Measurements from ENCODE around the gene ZBTB2. TPM values are rescaled to one million over a fixed set of nuclear protein-coding genes. Genes with fewer than 3 reads are reported as not detected.

ZBTB2 gene
- total and polyA plus RNA-seq, 10 of the 15 experiments (the other 5 are each of a cell fraction or from before 2014, with no cell fraction given): 4.2 to 21.9 (median 15.0) TPM

- TF ChIP-seq ASH2L (IDR thresholded peaks at IDR 0.05; ENCODE audit: borderline replicate concordance, low read depth) (0 out of 2 replicates have a peak, but pooled peaks have one; percentile 38), LARP7 (IDR thresholded peaks at IDR 0.05) (peak; percentile 83), TAF1 (IDR thresholded peaks at IDR 0.05; ENCODE audit: borderline replicate concordance, low read depth, low read length) (peak; percentile 89), POLR2A (IDR thresholded peaks at IDR 0.05; ENCODE audit: low read depth, low read length) (peak; percentile 84), TCF3 (IDR thresholded peaks at IDR 0.05; ENCODE audit: borderline replicate concordance, insufficient read depth, low read depth, low read length) (0 out of 2 replicates have a peak, but pooled peaks have one; percentile 19), SIN3A (IDR thresholded peaks at IDR 0.05; ENCODE audit: low read depth, low read length) (peak; percentile 16; the same call in 1 of the 2 replicates), NR2F1 (conservative IDR thresholded peaks at IDR 0.05) (peak; percentile 32; the same call in 1 of the 2 replicates), BMI1 (IDR thresholded peaks at IDR 0.05; ENCODE audit: borderline replicate concordance) (no peak), FOXK2 (IDR thresholded peaks at IDR 0.05) (no peak), IKZF1 (conservative IDR thresholded peaks at IDR 0.05) (peak; percentile 61; the same call in 1 of the 2 replicates), SMAD1 (IDR thresholded peaks at IDR 0.05; ENCODE audit: low read depth, partially characterized antibody) (no peak), ZNF24 (IDR thresholded peaks at IDR 0.05) (no peak), TARDBP (IDR thresholded peaks at IDR 0.05; ENCODE audit: borderline replicate concordance) (no peak; the same call in 1 of the 2 replicates), POLR2AphosphoS5 (IDR thresholded peaks at IDR 0.05; ENCODE audit: low read length) (peak; percentile 90), MTA2 (IDR thresholded peaks at IDR 0.05; ENCODE audit: low read depth) (0 out of 2 replicates have a peak, but pooled peaks have one; percentile 19), FOS (IDR thresholded peaks at IDR 0.05; ENCODE audit: borderline replicate concordance, extremely low read depth, insufficient read length) (no peak), MEF2A (IDR thresholded peaks at IDR 0.05; ENCODE audit: insufficient read depth, low read depth, low read length) (no peak), PML (IDR thresholded peaks at IDR 0.05; ENCODE audit: low read length) (peak; percentile 57; the same call in 1 of the 2 replicates), ATF7 (IDR thresholded peaks at IDR 0.05; ENCODE audit: low read depth) (no peak), SMAD5 (IDR thresholded peaks at IDR 0.05; ENCODE audit: low read depth) (0 out of 2 replicates have a peak, but pooled peaks have one; percentile 22), ZZZ3 (IDR thresholded peaks at IDR 0.05; ENCODE audit: control insufficient read depth, insufficient read length, low read depth) (no peak), RBBP5 (conservative IDR thresholded peaks at IDR 0.05) (no peak), NFYA (IDR thresholded peaks at IDR 0.05; ENCODE audit: borderline replicate concordance, low read depth, low read length) (no peak), TCF7 (IDR thresholded peaks at IDR 0.05; ENCODE audit: borderline replicate concordance) (no peak)
- TF ChIP-seq, protein P1, sequence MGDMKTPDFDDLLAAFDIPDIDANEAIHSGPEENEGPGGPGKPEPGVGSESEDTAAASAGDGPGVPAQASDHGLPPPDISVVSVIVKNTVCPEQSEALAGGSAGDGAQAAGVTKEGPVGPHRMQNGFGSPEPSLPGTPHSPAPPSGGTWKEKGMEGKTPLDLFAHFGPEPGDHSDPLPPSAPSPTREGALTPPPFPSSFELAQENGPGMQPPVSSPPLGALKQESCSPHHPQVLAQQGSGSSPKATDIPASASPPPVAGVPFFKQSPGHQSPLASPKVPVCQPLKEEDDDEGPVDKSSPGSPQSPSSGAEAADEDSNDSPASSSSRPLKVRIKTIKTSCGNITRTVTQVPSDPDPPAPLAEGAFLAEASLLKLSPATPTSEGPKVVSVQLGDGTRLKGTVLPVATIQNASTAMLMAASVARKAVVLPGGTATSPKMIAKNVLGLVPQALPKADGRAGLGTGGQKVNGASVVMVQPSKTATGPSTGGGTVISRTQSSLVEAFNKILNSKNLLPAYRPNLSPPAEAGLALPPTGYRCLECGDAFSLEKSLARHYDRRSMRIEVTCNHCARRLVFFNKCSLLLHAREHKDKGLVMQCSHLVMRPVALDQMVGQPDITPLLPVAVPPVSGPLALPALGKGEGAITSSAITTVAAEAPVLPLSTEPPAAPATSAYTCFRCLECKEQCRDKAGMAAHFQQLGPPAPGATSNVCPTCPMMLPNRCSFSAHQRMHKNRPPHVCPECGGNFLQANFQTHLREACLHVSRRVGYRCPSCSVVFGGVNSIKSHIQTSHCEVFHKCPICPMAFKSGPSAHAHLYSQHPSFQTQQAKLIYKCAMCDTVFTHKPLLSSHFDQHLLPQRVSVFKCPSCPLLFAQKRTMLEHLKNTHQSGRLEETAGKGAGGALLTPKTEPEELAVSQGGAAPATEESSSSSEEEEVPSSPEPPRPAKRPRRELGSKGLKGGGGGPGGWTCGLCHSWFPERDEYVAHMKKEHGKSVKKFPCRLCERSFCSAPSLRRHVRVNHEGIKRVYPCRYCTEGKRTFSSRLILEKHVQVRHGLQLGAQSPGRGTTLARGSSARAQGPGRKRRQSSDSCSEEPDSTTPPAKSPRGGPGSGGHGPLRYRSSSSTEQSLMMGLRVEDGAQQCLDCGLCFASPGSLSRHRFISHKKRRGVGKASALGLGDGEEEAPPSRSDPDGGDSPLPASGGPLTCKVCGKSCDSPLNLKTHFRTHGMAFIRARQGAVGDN (IDR thresholded peaks at IDR 0.05): peak; percentile 55
- TF ChIP-seq, protein P2, sequence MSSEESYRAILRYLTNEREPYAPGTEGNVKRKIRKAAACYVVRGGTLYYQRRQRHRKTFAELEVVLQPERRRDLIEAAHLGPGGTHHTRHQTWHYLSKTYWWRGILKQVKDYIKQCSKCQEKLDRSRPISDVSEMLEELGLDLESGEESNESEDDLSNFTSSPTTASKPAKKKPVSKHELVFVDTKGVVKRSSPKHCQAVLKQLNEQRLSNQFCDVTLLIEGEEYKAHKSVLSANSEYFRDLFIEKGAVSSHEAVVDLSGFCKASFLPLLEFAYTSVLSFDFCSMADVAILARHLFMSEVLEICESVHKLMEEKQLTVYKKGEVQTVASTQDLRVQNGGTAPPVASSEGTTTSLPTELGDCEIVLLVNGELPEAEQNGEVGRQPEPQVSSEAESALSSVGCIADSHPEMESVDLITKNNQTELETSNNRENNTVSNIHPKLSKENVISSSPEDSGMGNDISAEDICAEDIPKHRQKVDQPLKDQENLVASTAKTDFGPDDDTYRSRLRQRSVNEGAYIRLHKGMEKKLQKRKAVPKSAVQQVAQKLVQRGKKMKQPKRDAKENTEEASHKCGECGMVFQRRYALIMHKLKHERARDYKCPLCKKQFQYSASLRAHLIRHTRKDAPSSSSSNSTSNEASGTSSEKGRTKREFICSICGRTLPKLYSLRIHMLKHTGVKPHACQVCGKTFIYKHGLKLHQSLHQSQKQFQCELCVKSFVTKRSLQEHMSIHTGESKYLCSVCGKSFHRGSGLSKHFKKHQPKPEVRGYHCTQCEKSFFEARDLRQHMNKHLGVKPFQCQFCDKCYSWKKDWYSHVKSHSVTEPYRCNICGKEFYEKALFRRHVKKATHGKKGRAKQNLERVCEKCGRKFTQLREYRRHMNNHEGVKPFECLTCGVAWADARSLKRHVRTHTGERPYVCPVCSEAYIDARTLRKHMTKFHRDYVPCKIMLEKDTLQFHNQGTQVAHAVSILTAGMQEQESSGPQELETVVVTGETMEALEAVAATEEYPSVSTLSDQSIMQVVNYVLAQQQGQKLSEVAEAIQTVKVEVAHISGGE (CRISPR knock-in tag; IDR thresholded peaks at IDR 0.05): no peak
Measured at GRCh38 chr6:151389618-151390275, 1.6 kb downstream of the ZBTB2 start (continued).
